Measurements from ENCODE around the gene RABGAP1.
A peak's percentile ranks its signal among the peaks of the same experiment; 100 is the strongest.

The RABGAP1 gene

DNA sequence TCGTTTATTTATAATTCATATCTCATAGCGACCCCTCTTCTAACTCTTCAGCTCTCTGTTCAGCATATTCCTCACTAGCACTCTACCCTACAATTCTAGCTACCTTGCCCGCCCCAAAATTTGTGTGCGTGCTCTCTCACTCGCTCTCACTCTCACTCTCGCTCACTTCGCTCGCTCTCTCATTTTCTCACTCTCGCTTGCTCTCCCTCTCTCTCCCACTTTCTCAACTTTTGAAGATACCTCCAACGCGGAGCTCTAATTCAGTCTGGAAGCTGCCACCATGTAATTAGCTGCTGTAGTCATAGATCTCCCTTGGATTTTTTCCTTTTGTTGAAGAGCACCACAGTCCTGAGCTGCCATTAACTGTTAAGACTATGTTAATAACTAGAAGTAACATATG, 123.1 kb downstream of the RABGAP1 start:
- no peaks in the 10 kb centered on the region for H3K9me3 ChIP-seq (ENCODE audit: control insufficient read depth, low read length)
- no peak overlapping the region for H3K4me3 ChIP-seq (ENCODE audit: extremely low read depth, insufficient read depth, low read length, poor library complexity, severe bottlenecking)
- H3K36me3 ChIP-seq (ENCODE audit: control insufficient read depth, insufficient read depth, low read length) = peaks cover 31% of the 10 kb centered on the region
- WGBS, 2 experiments (ENCODE audit: insufficient coverage in 2 of 2) = 96 to 99% methylated on average over 8 to 10 of the region's 11 CpGs
- H3K4me1 ChIP-seq (ENCODE audit: control insufficient read depth, insufficient read depth, low read length, poor library complexity, severe bottlenecking) = no peaks in the 10 kb centered on the region
- H3K27ac ChIP-seq (ENCODE audit: low read depth, low read length, severe bottlenecking) = no peak overlapping the region

DNA sequence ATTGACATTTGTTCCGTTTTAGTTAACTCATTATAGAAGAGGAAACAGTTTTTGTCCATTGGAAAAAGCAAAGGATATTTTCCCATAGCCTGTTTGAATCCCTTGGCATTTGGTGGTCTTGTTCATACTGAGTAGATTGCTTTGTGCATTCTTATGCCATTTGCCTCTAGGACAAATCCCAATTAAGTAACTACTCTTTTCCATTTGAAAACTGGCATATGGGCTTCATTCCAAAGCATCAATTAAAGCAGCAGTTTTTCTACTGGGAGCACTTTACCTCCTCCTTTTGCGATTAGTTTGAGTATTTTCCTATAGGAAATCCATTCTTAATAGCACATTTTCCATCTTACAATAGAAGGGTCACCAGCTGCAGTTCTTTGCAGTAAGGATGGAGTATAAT, 123.9 kb downstream of the RABGAP1 start:
- Histone ChIP-seq H3K4me1 (ENCODE audit: control insufficient read depth, insufficient read depth, low read length, poor library complexity, severe bottlenecking) (no peaks in the 10 kb centered on the region), H3K36me3 (ENCODE audit: control insufficient read depth, insufficient read depth, low read length) (peaks cover 33% of the 10 kb centered on the region), H3K4me3 (ENCODE audit: extremely low read depth, insufficient read depth, low read length, poor library complexity, severe bottlenecking) (no peak overlapping the region), H3K9me3 (ENCODE audit: control insufficient read depth, low read length) (no peaks in the 10 kb centered on the region), H3K27ac (ENCODE audit: low read depth, low read length, severe bottlenecking) (no peak overlapping the region)
- 100% methylated on average over 1 to 2 of the region's 2 CpGs for WGBS, 2 experiments (ENCODE audit: insufficient coverage in 2 of 2)

DNA sequence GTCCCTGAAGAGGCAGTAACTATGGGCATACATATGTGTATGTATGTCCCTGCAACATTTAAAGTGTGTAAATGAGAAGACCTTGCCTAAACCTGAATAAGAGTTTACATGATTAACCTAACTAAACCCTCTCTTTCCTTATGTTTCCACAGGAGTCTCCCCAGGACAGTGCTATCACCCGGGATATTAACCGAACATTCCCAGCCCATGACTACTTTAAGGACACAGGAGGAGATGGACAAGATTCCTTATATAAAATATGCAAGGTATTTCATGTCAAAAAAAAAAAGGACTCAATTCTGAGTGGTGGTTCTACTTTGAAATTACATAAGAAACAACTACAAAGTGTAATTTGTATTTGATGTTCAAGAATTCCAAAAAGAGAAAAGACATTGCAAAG, 124.4 kb downstream of the RABGAP1 start:
- H3K9me3 ChIP-seq (ENCODE audit: control insufficient read depth, low read length) = no peaks in the 10 kb centered on the region
- H3K36me3 ChIP-seq (ENCODE audit: control insufficient read depth, insufficient read depth, low read length) = peaks cover 37% of the 10 kb centered on the region
- no peak overlapping the region for H3K27ac ChIP-seq (ENCODE audit: low read depth, low read length, severe bottlenecking)
- no peaks in the 10 kb centered on the region for H3K4me1 ChIP-seq (ENCODE audit: control insufficient read depth, insufficient read depth, low read length, poor library complexity, severe bottlenecking)
- H3K4me3 ChIP-seq (ENCODE audit: extremely low read depth, insufficient read depth, low read length, poor library complexity, severe bottlenecking) = no peak overlapping the region
- WGBS, 2 experiments (ENCODE audit: insufficient coverage in 2 of 2) = no CpG with 5 or more reads among the region's 2 CpGs

DNA sequence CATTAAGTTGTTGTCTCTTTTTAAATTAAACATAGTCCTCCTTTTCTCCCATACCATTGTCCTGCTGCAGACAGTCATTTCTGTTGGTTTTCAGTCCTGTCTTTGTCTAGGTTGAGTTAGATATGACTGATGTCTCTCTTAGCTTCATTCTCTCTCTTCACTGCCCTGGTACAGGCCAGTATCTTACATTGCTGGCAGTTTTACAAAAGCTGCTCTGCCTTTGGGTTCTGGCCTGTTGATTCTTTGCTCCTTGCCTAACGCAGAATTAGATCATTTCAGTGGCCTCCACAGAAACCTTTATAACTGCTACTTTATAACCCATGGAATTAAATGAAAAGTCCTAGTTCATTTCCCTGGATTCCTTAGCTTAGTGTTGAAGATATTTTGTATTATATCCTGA, 126.3 kb downstream of the RABGAP1 start:
- no peaks in the 10 kb centered on the region for H3K9me3 ChIP-seq (ENCODE audit: control insufficient read depth, low read length)
- H3K4me3 ChIP-seq (ENCODE audit: extremely low read depth, insufficient read depth, low read length, poor library complexity, severe bottlenecking) = no peak overlapping the region
- H3K36me3 ChIP-seq (ENCODE audit: control insufficient read depth, insufficient read depth, low read length) = peaks cover 38% of the 10 kb centered on the region
- 100% methylated on average over 1 of the region's 1 CpG; no CpG with 5 or more reads in 1 of the 2 experiments for WGBS, 2 experiments (ENCODE audit: insufficient coverage in 2 of 2)
- H3K4me1 ChIP-seq (ENCODE audit: control insufficient read depth, insufficient read depth, low read length, poor library complexity, severe bottlenecking) = no peaks in the 10 kb centered on the region
- no peak overlapping the region for H3K27ac ChIP-seq (ENCODE audit: low read depth, low read length, severe bottlenecking)

DNA sequence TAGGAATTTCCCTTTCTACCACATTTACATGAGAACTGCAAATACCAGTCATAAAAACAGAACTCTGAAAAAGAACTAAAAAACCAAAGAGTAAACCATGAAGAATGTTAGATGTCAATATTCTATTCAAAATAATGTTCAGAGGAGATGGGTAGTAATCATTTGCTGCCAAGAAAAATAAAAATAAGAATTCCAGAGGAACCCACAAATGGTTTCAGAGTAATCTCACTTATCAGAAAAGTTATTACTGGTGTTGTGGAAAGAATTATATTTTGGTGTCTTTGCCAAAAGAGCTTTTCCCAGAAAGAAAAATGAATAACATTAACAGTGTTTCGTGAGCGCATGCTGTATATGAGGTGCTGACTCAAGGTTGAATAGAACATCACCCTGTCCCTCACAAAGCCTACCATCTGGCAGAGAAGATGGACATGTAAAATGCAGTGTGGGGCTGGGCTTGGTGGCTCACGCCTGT, 128.2 kb downstream of the RABGAP1 start:
- WGBS, 2 experiments (ENCODE audit: insufficient coverage in 2 of 2) = 80 to 91% methylated on average over 1 to 3 of the region's 3 CpGs
- Histone ChIP-seq H3K4me3 (ENCODE audit: extremely low read depth, insufficient read depth, low read length, poor library complexity, severe bottlenecking) (no peak overlapping the region), H3K9me3 (ENCODE audit: control insufficient read depth, low read length) (no peaks in the 10 kb centered on the region), H3K36me3 (ENCODE audit: control insufficient read depth, insufficient read depth, low read length) (peaks cover 42% of the 10 kb centered on the region), H3K27ac (ENCODE audit: low read depth, low read length, severe bottlenecking) (no peak overlapping the region), H3K4me1 (ENCODE audit: control insufficient read depth, insufficient read depth, low read length, poor library complexity, severe bottlenecking) (peaks cover 7% of the 10 kb centered on the region)

DNA sequence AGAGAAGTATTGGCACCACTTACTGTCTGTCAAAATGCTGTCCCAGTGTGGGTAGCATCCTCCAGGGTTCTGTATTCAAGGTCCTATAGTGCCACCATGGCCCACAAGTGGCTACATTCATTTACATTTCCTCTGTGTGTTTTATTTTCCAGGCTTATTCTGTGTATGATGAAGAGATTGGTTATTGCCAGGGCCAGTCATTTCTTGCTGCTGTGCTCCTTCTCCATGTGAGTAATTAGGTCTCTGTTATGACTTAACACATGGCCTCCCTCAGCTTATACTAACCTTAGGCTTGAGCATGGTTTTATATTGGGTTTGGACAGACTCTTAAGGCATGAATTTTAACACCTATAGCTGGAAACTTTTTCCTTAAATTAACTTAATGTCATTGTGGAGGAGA, 129.4 kb downstream of the RABGAP1 start:
- Histone ChIP-seq H3K36me3 (ENCODE audit: control insufficient read depth, insufficient read depth, low read length) (peaks cover 36% of the 10 kb centered on the region), H3K9me3 (ENCODE audit: control insufficient read depth, low read length) (no peaks in the 10 kb centered on the region), H3K4me1 (ENCODE audit: control insufficient read depth, insufficient read depth, low read length, poor library complexity, severe bottlenecking) (peaks cover 9% of the 10 kb centered on the region), H3K27ac (ENCODE audit: low read depth, low read length, severe bottlenecking) (no peak overlapping the region), H3K4me3 (ENCODE audit: extremely low read depth, insufficient read depth, low read length, poor library complexity, severe bottlenecking) (no peak overlapping the region)

DNA sequence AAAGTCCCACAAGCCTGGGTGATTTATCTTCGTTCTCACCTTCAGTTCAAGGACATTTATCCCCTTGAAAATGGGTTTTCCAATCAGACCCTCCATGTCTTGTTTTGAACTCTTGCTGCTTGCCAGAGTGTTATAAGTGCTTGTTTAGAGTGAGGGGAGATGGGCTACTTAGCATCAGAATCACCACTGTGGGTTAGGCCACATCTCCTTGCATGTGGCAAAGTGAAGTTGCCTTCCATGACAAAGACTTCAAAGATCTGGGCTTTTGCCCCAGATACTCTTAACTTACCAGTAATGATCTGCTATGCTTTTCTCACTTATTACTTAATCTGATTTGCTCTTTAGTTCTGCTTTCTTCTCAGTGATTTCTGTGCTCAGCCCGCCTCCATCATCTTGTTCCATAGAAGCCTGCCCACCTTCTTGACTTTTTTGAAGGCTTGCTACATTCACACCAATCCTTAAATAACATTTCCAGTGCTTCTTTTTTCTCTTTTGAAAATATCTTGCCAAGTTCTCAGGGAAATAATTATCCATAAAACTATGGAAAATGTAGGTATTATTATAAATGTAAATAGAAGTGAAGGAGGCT, 131.7 kb downstream of the RABGAP1 start:
- no peak overlapping the region for H3K4me3 ChIP-seq (ENCODE audit: extremely low read depth, insufficient read depth, low read length, poor library complexity, severe bottlenecking)
- peaks cover 9% of the 10 kb centered on the region for H3K4me1 ChIP-seq (ENCODE audit: control insufficient read depth, insufficient read depth, low read length, poor library complexity, severe bottlenecking)
- WGBS, 2 experiments (ENCODE audit: insufficient coverage in 2 of 2) = 89 to 90% methylated on average over 1 to 2 of the region's 2 CpGs
- no peak overlapping the region for H3K27ac ChIP-seq (ENCODE audit: low read depth, low read length, severe bottlenecking)
- peaks cover 25% of the 10 kb centered on the region for H3K36me3 ChIP-seq (ENCODE audit: control insufficient read depth, insufficient read depth, low read length)
- H3K9me3 ChIP-seq (ENCODE audit: control insufficient read depth, low read length) = no peaks in the 10 kb centered on the region

DNA sequence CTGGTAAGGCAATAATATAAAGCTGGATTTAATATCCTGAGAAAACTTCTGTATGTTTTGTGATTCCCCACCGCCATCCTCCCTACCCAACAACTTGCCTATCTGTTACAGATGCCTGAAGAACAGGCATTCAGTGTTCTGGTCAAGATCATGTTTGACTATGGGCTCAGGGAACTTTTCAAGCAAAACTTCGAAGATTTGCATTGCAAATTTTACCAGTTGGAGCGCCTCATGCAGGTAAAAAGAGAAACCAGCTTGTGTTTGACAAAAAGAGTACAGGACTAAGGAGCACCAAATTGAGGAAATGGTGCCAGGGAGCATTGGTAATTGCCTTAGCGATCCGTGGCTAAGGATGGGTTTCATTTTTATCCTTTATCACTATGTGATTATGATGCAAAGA, 132.6 kb downstream of the RABGAP1 start:
- H3K27ac ChIP-seq (ENCODE audit: low read depth, low read length, severe bottlenecking) = no peak overlapping the region
- 47 to 50% methylated on average over 2 of the region's 5 CpGs for WGBS, 2 experiments (ENCODE audit: insufficient coverage in 2 of 2)
- H3K4me3 ChIP-seq (ENCODE audit: extremely low read depth, insufficient read depth, low read length, poor library complexity, severe bottlenecking) = no peak overlapping the region
- no peaks in the 10 kb centered on the region for H3K9me3 ChIP-seq (ENCODE audit: control insufficient read depth, low read length)
- H3K4me1 ChIP-seq (ENCODE audit: control insufficient read depth, insufficient read depth, low read length, poor library complexity, severe bottlenecking) = peaks cover 9% of the 10 kb centered on the region
- H3K36me3 ChIP-seq (ENCODE audit: control insufficient read depth, insufficient read depth, low read length) = peaks cover 26% of the 10 kb centered on the region

DNA sequence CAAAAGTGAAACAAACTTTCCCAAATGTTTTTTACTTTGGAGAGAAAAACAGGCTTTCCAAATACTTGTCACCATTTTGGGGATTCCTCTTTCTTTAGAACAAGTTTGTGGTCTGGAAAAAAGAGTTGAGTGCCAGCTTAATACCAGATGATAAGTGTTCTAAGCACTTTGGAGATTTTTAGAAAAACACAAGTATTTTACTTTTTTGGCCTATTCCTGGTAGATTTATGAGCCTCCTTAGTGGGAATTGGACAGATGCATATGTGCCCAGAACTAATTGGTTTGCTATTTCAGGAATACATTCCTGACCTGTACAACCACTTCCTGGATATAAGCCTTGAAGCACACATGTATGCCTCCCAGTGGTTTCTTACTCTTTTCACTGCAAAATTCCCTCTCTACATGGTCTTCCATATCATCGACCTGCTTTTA, 133.2 kb downstream of the RABGAP1 start:
- WGBS, 2 experiments (ENCODE audit: insufficient coverage in 2 of 2) = no CpG with 5 or more reads among the region's 1 CpG
- peaks cover 30% of the 10 kb centered on the region for H3K36me3 ChIP-seq (ENCODE audit: control insufficient read depth, insufficient read depth, low read length)
- no peaks in the 10 kb centered on the region for H3K9me3 ChIP-seq (ENCODE audit: control insufficient read depth, low read length)
- H3K27ac ChIP-seq (ENCODE audit: low read depth, low read length, severe bottlenecking) = peak overlapping the region; percentile 10
- peaks cover 9% of the 10 kb centered on the region for H3K4me1 ChIP-seq (ENCODE audit: control insufficient read depth, insufficient read depth, low read length, poor library complexity, severe bottlenecking)
- H3K4me3 ChIP-seq (ENCODE audit: extremely low read depth, insufficient read depth, low read length, poor library complexity, severe bottlenecking) = no peak overlapping the region

DNA sequence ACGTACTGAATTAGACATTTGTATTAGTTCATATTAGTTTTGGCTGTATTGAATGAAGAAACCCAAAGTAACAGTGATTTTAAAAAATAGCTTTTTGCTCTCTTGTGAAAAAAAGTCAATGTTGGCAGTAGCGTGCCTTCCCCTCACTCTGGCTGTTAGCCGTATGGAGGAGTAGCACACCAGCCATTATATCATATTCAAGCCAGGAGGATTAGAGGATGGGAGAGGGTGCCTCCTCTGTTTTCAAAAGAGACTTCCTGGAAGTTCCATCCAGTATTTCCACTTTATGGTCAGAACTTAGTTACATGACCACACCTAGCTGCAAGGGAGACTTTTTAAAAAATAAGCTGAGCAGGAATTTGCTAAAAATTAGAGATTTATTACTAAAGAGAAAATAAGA, 133.8 kb downstream of the RABGAP1 start:
- WGBS, 2 experiments (ENCODE audit: insufficient coverage in 2 of 2) = 100% methylated on average over 1 to 2 of the region's 3 CpGs
- Histone ChIP-seq H3K4me1 (ENCODE audit: control insufficient read depth, insufficient read depth, low read length, poor library complexity, severe bottlenecking) (peaks cover 9% of the 10 kb centered on the region), H3K36me3 (ENCODE audit: control insufficient read depth, insufficient read depth, low read length) (peaks cover 34% of the 10 kb centered on the region), H3K27ac (ENCODE audit: low read depth, low read length, severe bottlenecking) (no peak overlapping the region), H3K9me3 (ENCODE audit: control insufficient read depth, low read length) (no peaks in the 10 kb centered on the region), H3K4me3 (ENCODE audit: extremely low read depth, insufficient read depth, low read length, poor library complexity, severe bottlenecking) (no peak overlapping the region)

DNA sequence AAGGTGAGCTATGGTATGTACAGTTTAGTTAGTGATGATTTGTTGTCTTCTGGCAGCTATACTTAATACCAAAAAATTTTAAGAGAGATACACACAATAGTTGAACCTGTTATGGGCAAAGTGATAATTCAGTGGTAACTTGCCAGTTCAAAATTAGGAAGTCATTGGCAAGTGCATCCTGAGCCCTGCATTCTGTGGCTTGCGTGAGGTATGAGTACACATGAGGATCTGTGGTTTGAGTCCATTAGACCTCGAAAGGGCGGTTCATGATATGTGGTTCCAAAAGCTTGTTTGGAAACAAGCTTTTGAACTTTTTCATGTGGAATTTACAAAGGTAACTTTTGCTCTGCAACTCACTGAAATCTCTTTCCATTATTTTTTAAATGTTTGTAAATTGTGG, 139.6 kb downstream of the RABGAP1 start:
- Histone ChIP-seq H3K36me3 (ENCODE audit: control insufficient read depth, insufficient read depth, low read length) (peaks cover 68% of the 10 kb centered on the region), H3K27ac (ENCODE audit: low read depth, low read length, severe bottlenecking) (no peak overlapping the region), H3K4me1 (ENCODE audit: control insufficient read depth, insufficient read depth, low read length, poor library complexity, severe bottlenecking) (no peaks in the 10 kb centered on the region), H3K9me3 (ENCODE audit: control insufficient read depth, low read length) (no peaks in the 10 kb centered on the region), H3K4me3 (ENCODE audit: extremely low read depth, insufficient read depth, low read length, poor library complexity, severe bottlenecking) (no peak overlapping the region)
- WGBS, 2 experiments (ENCODE audit: insufficient coverage in 2 of 2) = 94 to 100% methylated on average over 3 of the region's 3 CpGs

Measured in mesodermal cell (in vitro differentiated cells).